A673 (cell line): ENCODE data around the gene THSD4. TPM values are rescaled to one million over a fixed set of nuclear protein-coding genes. Genes with fewer than 3 reads are reported as not detected.

Experiments
- BruUV-seq: library from RNA; stranded (reverse); fragments of 400-500 nt; replicated peaks from 2 replicates; lab custom pipeline; 2021; lab: Mats Ljungman, UMichigan
- CTCF ChIA-PET: fragments of 300-600 bp; sonication (Branson Sonifier 250); formaldehyde crosslinking; loops from one replicate; lab custom pipeline; 2022; ENCODE audit warnings: antibody characterized with exemption; lab: Charles Lee
- POLR2A ChIA-PET: fragments of 300-600 bp; sonication (Branson Sonifier 250); formaldehyde crosslinking; loops from one replicate; lab custom pipeline; 2022; ENCODE audit warnings: antibody characterized with exemption; ENCODE audit not compliant: low non-redundant PET; lab: Charles Lee
- DNase-seq: peaks from one replicate; pipeline ENCODE4 v3.0.0-alpha.2; 2015; ENCODE audit warnings: low spot score
- H3K27ac ChIP-seq: fragments of 200-600 bp; sonication (generic); 2 replicates; pipeline ENCODE4 v1.5.1; 2016; ENCODE audit warnings: mixed run types, low read depth, mild to moderate bottlenecking, mixed read lengths, antibody characterized with exemption, low read length; ENCODE audit not compliant: poor library complexity, severe bottlenecking
- H3K27me3 ChIP-seq: fragments of 200-600 bp; sonication (generic); replicated peaks from 2 replicates; pipeline ENCODE4 v1.6.1; 2017; ENCODE audit warnings: mixed run types, low read depth, mild to moderate bottlenecking, mixed read lengths, antibody characterized with exemption, low read length; ENCODE audit not compliant: insufficient read depth, poor library complexity
- H3K36me3 ChIP-seq: fragments of 200-600 bp; sonication (generic); 2 replicates; pipeline ENCODE4 v1.6.1; 2016; ENCODE audit warnings: mixed run types, mild to moderate bottlenecking, mixed read lengths, antibody characterized with exemption, low read length; ENCODE audit not compliant: insufficient read depth, poor library complexity, severe bottlenecking
- H3K4me1 ChIP-seq: fragments of 200-600 bp; sonication (generic); 2 replicates; pipeline ENCODE4 v1.6.1; 2017; ENCODE audit warnings: mixed run types, mild to moderate bottlenecking, mixed read lengths, antibody characterized with exemption, low read length; ENCODE audit not compliant: insufficient read depth, poor library complexity, severe bottlenecking
- H3K4me3 ChIP-seq: fragments of 200-600 bp; sonication (generic); 2 replicates; pipeline ENCODE4 v1.5.1; 2016; ENCODE audit warnings: low read depth, mixed run types, mild to moderate bottlenecking, mixed read lengths, low read length; ENCODE audit not compliant: poor library complexity, severe bottlenecking
- H3K9me3 ChIP-seq: fragments of 200-600 bp; sonication (generic); 2 replicates; pipeline ENCODE4 v1.6.1; 2016; ENCODE audit warnings: mixed run types, low read depth, mild to moderate bottlenecking, mixed read lengths, antibody characterized with exemption, low read length; ENCODE audit not compliant: poor library complexity, severe bottlenecking
- EZH2 ChIP-seq: fragments of 200-600 bp; sonication (generic); IDR thresholded peaks from 2 replicates; pipeline ENCODE4 v1.6.1; 2017; ENCODE audit warnings: borderline replicate concordance, low read depth, mild to moderate bottlenecking, mixed read lengths, antibody characterized with exemption, low read length; ENCODE audit not compliant: poor library complexity, severe bottlenecking
- intact Hi-C: fragments of 100-400 bp; cut with micrococcal nuclease; formaldehyde crosslinking; loops from one replicate; pipeline ENCODE4 v1.10.0; 2022; ENCODE audit not compliant: unreplicated experiment
- total RNA-seq: library from RNA; stranded (reverse); gene quantifications from 2 replicates; pipeline ENCODE4 v1.2.3, GENCODE V29; 2021
- TF ChIP-seq, protein P1 (sequence below): fragments of 300-800, 200-600 bp; sonication (generic); conservative IDR thresholded peaks from 2 replicates; pipeline ENCODE4 v1.5.1; 2017; ENCODE audit warnings: low read depth, mild to moderate bottlenecking, antibody characterized with exemption, low read length, moderate library complexity, mixed read lengths

The THSD4 gene
- total RNA-seq, 1 experiment from 2014 or later, result 2.4 TPM

DNA sequence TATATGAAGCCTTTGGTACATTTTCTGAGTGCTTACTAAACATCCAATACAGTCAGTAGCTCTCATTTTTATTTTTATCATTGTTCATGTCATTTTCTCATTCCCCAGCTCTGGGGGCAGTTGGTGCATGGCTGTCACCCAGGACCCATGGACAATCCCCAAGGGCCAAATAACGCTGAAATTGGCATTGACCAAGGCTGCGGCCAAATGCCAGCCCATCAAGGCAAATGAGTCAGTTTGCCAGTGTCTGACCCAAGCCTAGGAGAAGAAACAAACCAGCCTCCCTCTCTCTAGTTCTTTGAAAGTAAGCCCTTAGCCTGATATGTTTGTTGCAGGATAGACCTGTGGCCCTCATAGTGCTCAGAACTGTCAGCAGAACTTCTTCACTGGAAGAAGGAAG, 219.2 kb downstream of the THSD4 start:
- CTCF ChIA-PET, result no interaction called here
- POLR2A ChIA-PET, result no interaction called here

DNA sequence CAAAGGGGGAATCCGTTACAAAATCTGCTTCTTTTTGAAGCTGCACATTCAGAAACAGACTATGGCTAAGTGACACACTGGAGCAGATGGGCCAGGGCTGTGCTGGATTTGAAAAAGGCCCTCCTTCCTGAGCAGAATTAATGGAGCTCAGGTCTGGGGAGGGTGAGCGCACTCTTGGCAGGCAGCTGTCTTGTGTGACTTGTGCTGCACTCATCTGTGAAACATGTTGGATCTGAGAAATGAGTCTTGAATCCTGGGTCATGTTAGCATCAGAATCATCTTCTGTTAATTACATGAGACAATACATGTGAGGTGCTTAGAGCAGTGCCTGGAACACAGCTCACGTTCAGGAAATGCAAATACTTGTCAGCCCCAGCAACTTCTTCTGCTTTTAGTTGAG, 219.6 kb downstream of the THSD4 start:
- POLR2A ChIA-PET, result no interaction called here
- intact Hi-C loops, result no loop called here
- no peak overlapping the region for H3K4me3 ChIP-seq
- no peaks in the 10 kb centered on the region for H3K4me1 ChIP-seq
- no peak for DNase-seq
- no peak for TF ChIP-seq EZH2
- TF ChIP-seq, protein P1, sequence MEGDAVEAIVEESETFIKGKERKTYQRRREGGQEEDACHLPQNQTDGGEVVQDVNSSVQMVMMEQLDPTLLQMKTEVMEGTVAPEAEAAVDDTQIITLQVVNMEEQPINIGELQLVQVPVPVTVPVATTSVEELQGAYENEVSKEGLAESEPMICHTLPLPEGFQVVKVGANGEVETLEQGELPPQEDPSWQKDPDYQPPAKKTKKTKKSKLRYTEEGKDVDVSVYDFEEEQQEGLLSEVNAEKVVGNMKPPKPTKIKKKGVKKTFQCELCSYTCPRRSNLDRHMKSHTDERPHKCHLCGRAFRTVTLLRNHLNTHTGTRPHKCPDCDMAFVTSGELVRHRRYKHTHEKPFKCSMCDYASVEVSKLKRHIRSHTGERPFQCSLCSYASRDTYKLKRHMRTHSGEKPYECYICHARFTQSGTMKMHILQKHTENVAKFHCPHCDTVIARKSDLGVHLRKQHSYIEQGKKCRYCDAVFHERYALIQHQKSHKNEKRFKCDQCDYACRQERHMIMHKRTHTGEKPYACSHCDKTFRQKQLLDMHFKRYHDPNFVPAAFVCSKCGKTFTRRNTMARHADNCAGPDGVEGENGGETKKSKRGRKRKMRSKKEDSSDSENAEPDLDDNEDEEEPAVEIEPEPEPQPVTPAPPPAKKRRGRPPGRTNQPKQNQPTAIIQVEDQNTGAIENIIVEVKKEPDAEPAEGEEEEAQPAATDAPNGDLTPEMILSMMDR, result no peak
- CTCF ChIA-PET, result no interaction called here
- no peaks in the 10 kb centered on the region for H3K9me3 ChIP-seq
- H3K27me3 ChIP-seq, result no peaks in the 10 kb centered on the region
- H3K36me3 ChIP-seq, result no peaks in the 10 kb centered on the region
- H3K27ac ChIP-seq, result no peak overlapping the region
- no TSS peak for BruUV-seq

More for the DNA sequence above, 219.2 kb downstream of the THSD4 start:
- TF ChIP-seq EZH2, result no peak
- TF ChIP-seq, protein P1, result no peak
- Histone ChIP-seq H3K4me3 (no peak overlapping the region), H3K27ac (no peak overlapping the region), H3K4me1 (no peaks in the 10 kb centered on the region), H3K36me3 (no peaks in the 10 kb centered on the region), H3K27me3 (no peaks in the 10 kb centered on the region), H3K9me3 (no peaks in the 10 kb centered on the region)
- no peak for DNase-seq
- no TSS peak for BruUV-seq
- intact Hi-C loops, result no loop called here

DNA sequence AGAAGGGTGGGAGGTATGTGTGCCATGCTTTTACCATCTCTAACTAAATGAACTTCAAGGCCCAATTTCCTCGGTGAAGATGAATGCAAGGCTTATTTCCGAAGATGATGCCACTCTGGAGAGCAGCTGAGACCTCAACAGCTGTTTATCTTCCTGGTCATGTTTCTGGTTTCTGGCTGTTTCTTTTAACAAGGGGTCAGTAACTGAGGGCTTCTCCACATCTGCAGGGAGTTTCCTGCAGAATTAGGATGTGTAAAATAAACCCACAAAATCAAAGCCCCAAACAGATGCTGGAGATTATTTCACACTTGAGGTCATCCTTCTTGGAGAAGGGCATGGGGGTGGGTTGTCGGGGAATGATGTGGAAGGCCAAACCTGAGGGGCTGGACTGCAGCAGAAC, 220.3 kb downstream of the THSD4 start:
- H3K27me3 ChIP-seq, result no peaks in the 10 kb centered on the region
- TF ChIP-seq, protein P1, result no peak
- TF ChIP-seq EZH2, result no peak
- no peak overlapping the region for H3K4me3 ChIP-seq
- H3K27ac ChIP-seq, result no peak overlapping the region
- H3K9me3 ChIP-seq, result no peaks in the 10 kb centered on the region
- DNase-seq, result no peak
- no TSS peak for BruUV-seq
- H3K4me1 ChIP-seq, result no peaks in the 10 kb centered on the region
- H3K36me3 ChIP-seq, result no peaks in the 10 kb centered on the region
- intact Hi-C loops, result no loop called here
- CTCF ChIA-PET, result no interaction called here
- POLR2A ChIA-PET, result no interaction called here
